K562 (cell line): Measurements from ENCODE around the gene ATRIP.

Experiments used
- ATF2 ChIP-seq: sonication (generic); formaldehyde crosslinking; IDR thresholded peaks from 2 replicates; pipeline ENCODE4 v1.8.1; 2022; ENCODE audit warnings: missing genetic modification reagents
- CTCF ChIP-seq, 3 experiments: IDR thresholded peaks in 2 of 3; conservative IDR thresholded peaks in 1 of 3; 2 replicates each; pipeline ENCODE4 v1.5.1; 2011 to 2012; ENCODE audit warnings: low read length in 3 of 3, mild to moderate bottlenecking in 3 of 3, control low read depth in 2 of 3, improper control_type of control experiment in 1 of 3, inconsistent platforms in 1 of 3, low read depth in 1 of 3, mixed read lengths in 1 of 3, moderate library complexity in 1 of 3; ENCODE audit not compliant: insufficient read depth in 2 of 3
- IRF1 ChIP-seq: sonication (generic); formaldehyde crosslinking; IDR thresholded peaks from 2 replicates; pipeline ENCODE4 v1.8.0; 2022; ENCODE audit warnings: missing genetic modification reagents, mild to moderate bottlenecking, borderline replicate concordance
- MAFK ChIP-seq: IDR thresholded peaks from 2 replicates; pipeline ENCODE4 v1.6.1; 2011; ENCODE audit warnings: low read length, improper control_type of control experiment
- NFXL1 ChIP-seq: fragments of 450-650 bp; formaldehyde crosslinking; IDR thresholded peaks from 2 replicates; pipeline ENCODE4 v1.4.0; 2021; ENCODE audit warnings: mild to moderate bottlenecking
- NUFIP1 ChIP-seq: fragments of 450-650 bp; IDR thresholded peaks from 2 replicates; pipeline ENCODE4 v1.6.1; 2018; ENCODE audit not compliant: partially characterized antibody
- POLR2A ChIP-seq: fragments of 450-650 bp; conservative IDR thresholded peaks from 2 replicates; pipeline ENCODE4 v1.6.1; 2016
- REST ChIP-seq, 2 experiments: fragments of 450-650 bp; formaldehyde crosslinking in 1 of 2; IDR thresholded peaks; 2 replicates each; pipeline versions ENCODE4 v1.4.0 to v1.6.1; 2014 to 2020; ENCODE audit warnings: mild to moderate bottlenecking in 2 of 2, borderline replicate concordance in 1 of 2, low read depth in 1 of 2
- RFX1 ChIP-seq: fragments of 450-650 bp; IDR thresholded peaks from 2 replicates; pipeline ENCODE4 v1.6.1; 2016; ENCODE audit warnings: mild to moderate bottlenecking, moderate library complexity
- SP1 ChIP-seq: sonication (generic); formaldehyde crosslinking; IDR thresholded peaks from 2 replicates; pipeline ENCODE4 v1.8.1; 2022; ENCODE audit warnings: mild to moderate bottlenecking, missing genetic modification reagents
- ZNF449 ChIP-seq: fragments of 250-450 bp; sonication (Bioruptor Pico); IDR thresholded peaks from 2 replicates; pipeline ENCODE4 v1.8.0; 2022; ENCODE audit warnings: moderate library complexity, mild to moderate bottlenecking, inconsistent platforms

GRCh38 chr3:48418140-48418539 lies 28.4 kb upstream of the ATRIP start:
- TF ChIP-seq NUFIP1: no peak
- TF ChIP-seq ZNF449: no peak
- no peak for TF ChIP-seq NFXL1
- no peak for TF ChIP-seq REST (IDR thresholded peaks at IDR 0.05; ENCODE audit: borderline replicate concordance)
- no peak for TF ChIP-seq REST (CRISPR knock-in tag; IDR thresholded peaks at IDR 0.05; ENCODE audit: low read depth)
- TF ChIP-seq ATF2 (CRISPR knock-in tag): no peak
- no peak for TF ChIP-seq SP1 (CRISPR knock-in tag)
- no peak for TF ChIP-seq IRF1
- no peak for TF ChIP-seq MAFK
- no peak for TF ChIP-seq POLR2A
- no peak for TF ChIP-seq RFX1
- TF ChIP-seq CTCF (IDR thresholded peaks at IDR 0.05 in 2 of 3, conservative IDR thresholded peaks at IDR 0.05 in 1 of 3; ENCODE audit: insufficient read depth in 2 of 3, low read depth in 1 of 3, low read length in 3 of 3): no peak
